Natural killer cell (primary cell): ENCODE results near the gene AHSG. TPM values are rescaled to one million over a fixed set of nuclear protein-coding genes. Genes with fewer than 3 reads are reported as not detected.
"Not testable (repeated sequence)": the region's sequence is repeated elsewhere in the genome, so short reads cannot be mapped to it uniquely, and the experiment has no call there.

Experiments used
- ATAC-seq, 3 donors: fragments of 150-1000 bp in 2 of 3; fragments of 200-7000 bp in 1 of 3; cut with Tn5 transposase; 1 replicate in 1 of 3; 2 replicates in 2 of 3; pipeline ENCODE4 v1.10.0; 2021; ENCODE audit warnings: mild to moderate bottlenecking in 2 of 3, moderate library complexity in 2 of 3
- DNase-seq, 2 donors: peaks; one replicate each; pipeline versions ENCODE4 v3.0.0 to v3.0.0-alpha.2; 2013 to 2021; ENCODE audit warnings: mixed read lengths in 1 of 2
- H3K27ac ChIP-seq: one replicate; pipeline ENCODE4 v1.5.1; 2013; ENCODE audit warnings: mild to moderate bottlenecking, low read length
- H3K27me3 ChIP-seq: one replicate; pipeline ENCODE4 v1.6.1; 2013; ENCODE audit warnings: low read length; ENCODE audit not compliant: control insufficient read depth, insufficient read depth
- H3K36me3 ChIP-seq: one replicate; pipeline ENCODE4 v1.6.1; 2013; ENCODE audit warnings: low read length; ENCODE audit not compliant: control insufficient read depth, insufficient read depth
- H3K4me1 ChIP-seq: one replicate; pipeline ENCODE4 v1.6.1; 2013; ENCODE audit warnings: low read length; ENCODE audit not compliant: control insufficient read depth, insufficient read depth
- H3K4me3 ChIP-seq: one replicate; pipeline ENCODE4 v1.5.1; 2013; ENCODE audit warnings: low read length
- H3K9me3 ChIP-seq: one replicate; pipeline ENCODE4 v1.6.1; 2013; ENCODE audit warnings: low read length; ENCODE audit not compliant: control insufficient read depth, insufficient read depth
- H3K27ac Mint-ChIP-seq, 2 donors: one replicate each; pipeline ENCODE4 v1.8.0; 2022; ENCODE audit warnings: mild to moderate bottlenecking in 2 of 2, mixed read lengths in 2 of 2, moderate library complexity in 1 of 2
- H3K27me3 Mint-ChIP-seq, 2 donors: one replicate each; pipeline ENCODE4 v1.8.0; 2022; ENCODE audit warnings: low read depth in 2 of 2, mixed read lengths in 2 of 2
- H3K36me3 Mint-ChIP-seq: one replicate; pipeline ENCODE4 v1.8.0; 2022; ENCODE audit warnings: mixed read lengths
- H3K4me1 Mint-ChIP-seq, 2 donors: one replicate each; pipeline ENCODE4 v1.8.0; 2022; ENCODE audit warnings: mixed read lengths in 2 of 2
- H3K4me3 Mint-ChIP-seq: one replicate; pipeline ENCODE4 v1.8.0; 2022; ENCODE audit warnings: mild to moderate bottlenecking, moderate library complexity, mixed read lengths
- H3K9me3 Mint-ChIP-seq, 2 donors: one replicate each; pipeline ENCODE4 v1.8.0; 2022; ENCODE audit warnings: mixed read lengths in 2 of 2
- CTCF ChIP-seq: fragments of 200-600 bp; IDR thresholded peaks from one replicate; pipeline ENCODE4 v1.8.0; 2022; ENCODE audit warnings: antibody characterized with exemption
- WGBS: methylation state at CpG from one replicate; pipeline ENCODE4 v1.1.7; 2013; ENCODE audit warnings: missing lambda C conversion rate; ENCODE audit not compliant: insufficient coverage; 5-methylcytosine and 5-hydroxymethylcytosine counted together
- intact Hi-C: fragments of 100-400 bp; cut with micrococcal nuclease; formaldehyde crosslinking; loops from one replicate; pipeline ENCODE4 v1.14.2; 2022
- total RNA-seq, 4 donors: library from RNA; stranded (reverse); fragments of 120-200 nt in 1 of 4; gene quantifications; one replicate each; pipeline versions ENCODE4 v1.2.3 to v1.2.4, GENCODE V29; 2013 to 2022

AHSG gene
- total RNA-seq, 3 donors from 2014 or later (not counting 1 experiment from before 2014, with no cell fraction given), result not detected

DNA sequence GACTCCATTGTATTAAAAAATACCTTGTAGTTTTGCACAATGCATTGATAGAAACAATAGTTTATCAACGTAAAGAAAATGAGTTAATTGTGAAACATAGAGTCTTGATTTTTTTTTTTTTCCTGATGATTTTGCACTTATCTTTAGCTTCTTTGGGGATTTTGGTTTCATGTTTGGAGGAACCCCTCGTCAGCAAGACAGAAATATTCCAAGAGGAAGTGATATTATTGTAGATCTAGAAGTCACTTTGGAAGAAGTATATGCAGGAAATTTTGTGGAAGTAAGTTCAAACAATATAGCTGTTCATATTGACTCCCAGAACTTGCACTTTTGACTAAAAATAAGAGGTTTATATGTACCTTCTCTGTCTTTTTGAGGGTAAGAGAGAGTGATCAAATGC, 35.3 kb upstream of the AHSG start:
- no peak overlapping the region for H3K27ac Mint-ChIP-seq
- Histone ChIP-seq H3K4me1 (no peaks in the 10 kb centered on the region), H3K36me3 (peaks cover 93% of the 10 kb centered on the region), H3K27me3 (no peaks in the 10 kb centered on the region), H3K4me3 (no peak overlapping the region), H3K9me3 (no peaks in the 10 kb centered on the region), H3K27ac (no peak overlapping the region)
- DNase-seq (no peak), ATAC-seq (no peak)
- no peak for TF ChIP-seq CTCF
- intact Hi-C loops, result loop anchor here (10.0 kb wide), 1 partner anchor 557 kb away; the partner anchor contains the start of gene RPL39L
- no peak overlapping the region for H3K4me3 Mint-ChIP-seq
- H3K4me1 Mint-ChIP-seq, result peaks cover 18 to 31% of the 10 kb centered on the region in 2 donors
- H3K9me3 Mint-ChIP-seq, result no peaks in the 10 kb centered on the region
- no peaks in the 10 kb centered on the region for H3K27me3 Mint-ChIP-seq
- WGBS, result 80% methylated on average over 2 of the region's 2 CpGs
- H3K36me3 Mint-ChIP-seq, result peaks cover 39% of the 10 kb centered on the region

GRCh38 chr3:186580785-186581184, 32.1 kb upstream of the AHSG start:
- no peaks in the 10 kb centered on the region for H3K9me3 Mint-ChIP-seq
- TF ChIP-seq CTCF, result no peak
- no peaks in the 10 kb centered on the region for H3K27me3 Mint-ChIP-seq
- no peak overlapping the region for H3K4me3 ChIP-seq
- H3K4me1 Mint-ChIP-seq, result peaks cover 9 to 12% of the 10 kb centered on the region in 2 donors
- intact Hi-C loops, result no loop called here
- WGBS, result 100% methylated on average over 2 of the region's 3 CpGs
- DNase-seq (no peak), ATAC-seq (no peak)
- no peaks in the 10 kb centered on the region for H3K27me3 ChIP-seq
- H3K27ac ChIP-seq, result no peak overlapping the region
- H3K9me3 ChIP-seq, result no peaks in the 10 kb centered on the region
- H3K4me1 ChIP-seq, result no peaks in the 10 kb centered on the region
- H3K36me3 ChIP-seq, result peaks cover 97% of the 10 kb centered on the region
- peaks cover 46% of the 10 kb centered on the region for H3K36me3 Mint-ChIP-seq
- H3K4me3 Mint-ChIP-seq, result no peak overlapping the region
- no peak overlapping the region for H3K27ac Mint-ChIP-seq

DNA sequence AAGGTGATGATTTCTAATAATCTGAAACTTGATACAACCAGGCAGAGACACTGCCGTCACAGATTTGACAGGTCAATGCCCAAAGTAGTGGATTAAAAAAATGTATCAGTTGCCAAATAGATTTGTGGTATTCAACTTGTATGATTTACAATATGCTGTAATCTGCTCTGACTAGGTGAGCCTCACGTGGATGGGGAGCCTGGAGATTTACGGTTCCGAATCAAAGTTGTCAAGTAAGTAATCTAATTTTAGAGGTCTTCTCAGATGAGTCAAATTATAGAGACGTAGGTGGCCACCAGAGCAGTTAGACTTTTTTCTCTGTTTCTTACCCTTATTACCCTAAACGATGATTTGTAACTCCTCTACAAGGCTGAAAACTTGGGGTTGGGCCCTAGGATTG, 30.3 kb upstream of the AHSG start:
- H3K36me3 ChIP-seq, result peaks cover 84% of the 10 kb centered on the region
- H3K9me3 ChIP-seq, result no peaks in the 10 kb centered on the region
- ATAC-seq (no peak), DNase-seq (no peak)
- Mint-ChIP-seq H3K4me1 (peaks cover 8 to 12% of the 10 kb centered on the region in 2 donors), H3K36me3 (peaks cover 46% of the 10 kb centered on the region), H3K27me3 (no peaks in the 10 kb centered on the region), H3K27ac (no peak overlapping the region), H3K9me3 (no peaks in the 10 kb centered on the region), H3K4me3 (no peak overlapping the region)
- intact Hi-C loops, result no loop called here
- H3K27ac ChIP-seq, result no peak overlapping the region
- H3K4me1 ChIP-seq, result no peaks in the 10 kb centered on the region
- no peak overlapping the region for H3K4me3 ChIP-seq
- no peaks in the 10 kb centered on the region for H3K27me3 ChIP-seq
- WGBS, result 100% methylated on average over 6 of the region's 6 CpGs
- no peak for TF ChIP-seq CTCF

GRCh38 chr3:186583831-186584230, 29.0 kb upstream of the AHSG start:
- Histone ChIP-seq H3K36me3 (peaks cover 71% of the 10 kb centered on the region), H3K4me3 (no peak overlapping the region), H3K27ac (no peak overlapping the region), H3K9me3 (no peaks in the 10 kb centered on the region), H3K27me3 (no peaks in the 10 kb centered on the region), H3K4me1 (no peaks in the 10 kb centered on the region)
- no peak for TF ChIP-seq CTCF
- H3K4me1 Mint-ChIP-seq, result peaks cover 5 to 6% of the 10 kb centered on the region in 2 donors
- ATAC-seq (no peak), DNase-seq (no peak)
- H3K27ac Mint-ChIP-seq, result no peak overlapping the region
- 97% methylated on average over 5 of the region's 5 CpGs for WGBS
- no peaks in the 10 kb centered on the region for H3K27me3 Mint-ChIP-seq
- no peak overlapping the region for H3K4me3 Mint-ChIP-seq
- no peaks in the 10 kb centered on the region for H3K9me3 Mint-ChIP-seq
- peaks cover 46% of the 10 kb centered on the region for H3K36me3 Mint-ChIP-seq
- intact Hi-C loops, result no loop called here

DNA sequence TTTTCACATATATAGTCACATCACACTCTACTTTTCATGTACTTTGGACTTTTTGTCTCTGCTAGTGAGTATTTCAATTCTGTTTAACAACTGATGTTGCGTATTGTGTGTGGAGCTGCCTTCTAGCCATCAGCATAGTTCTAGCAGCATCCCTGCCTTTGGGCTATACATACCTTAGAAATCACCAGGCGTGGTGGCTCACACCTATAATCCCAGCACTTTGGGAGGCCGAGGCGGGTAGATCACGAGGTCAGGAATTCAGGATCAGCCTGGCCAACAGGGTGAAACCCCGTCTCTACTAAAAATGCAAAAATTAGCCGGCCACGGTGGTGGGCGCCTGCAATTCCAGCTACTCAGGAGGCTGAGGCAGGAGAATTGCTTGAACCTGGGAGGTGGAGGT, 26.6 kb upstream of the AHSG start:
- DNase-seq, H3K4me3 Mint-ChIP-seq, H3K9me3 Mint-ChIP-seq, H3K27me3 Mint-ChIP-seq, H3K4me1 ChIP-seq, H3K27ac Mint-ChIP-seq, H3K9me3 ChIP-seq, H3K27ac ChIP-seq, intact Hi-C loops, H3K4me1 Mint-ChIP-seq, H3K27me3 ChIP-seq, H3K4me3 ChIP-seq, ATAC-seq: not testable (repeated sequence)
- peaks cover 28% of the 10 kb centered on the region for H3K36me3 Mint-ChIP-seq
- 97% methylated on average over 9 of the region's 9 CpGs for WGBS
- H3K36me3 ChIP-seq, result peaks cover 49% of the 10 kb centered on the region
